Muscle layer of duodenum (tissue), 2 donors: ENCODE results near the gene SCO2.

ENCODE experiments used
- H3K27ac ChIP-seq: one replicate; pipeline ENCODE4 v1.7.0; 2013; ENCODE audit warnings: mild to moderate bottlenecking, low read length
- H3K27me3 ChIP-seq: one replicate; pipeline ENCODE4 v1.7.0; 2013; ENCODE audit warnings: low read depth, mild to moderate bottlenecking, control low read depth, low read length
- H3K36me3 ChIP-seq, 2 donors: one replicate each; pipeline ENCODE4 v1.7.0; 2013; ENCODE audit warnings: low read length in 2 of 2, control low read depth in 1 of 2, mild to moderate bottlenecking in 1 of 2; ENCODE audit not compliant: insufficient read depth in 2 of 2, control insufficient read depth in 1 of 2
- H3K4me1 ChIP-seq, 2 donors: one replicate each; pipeline ENCODE4 v1.7.0; 2013; ENCODE audit warnings: low read length in 2 of 2, mild to moderate bottlenecking in 2 of 2, control low read depth in 1 of 2, moderate library complexity in 1 of 2; ENCODE audit not compliant: insufficient read depth in 2 of 2, control insufficient read depth in 1 of 2
- H3K4me3 ChIP-seq, 2 donors: one replicate each; pipeline ENCODE4 v1.7.0; 2013; ENCODE audit warnings: low read length in 2 of 2, low read depth in 1 of 2, mild to moderate bottlenecking in 1 of 2
- H3K9me3 ChIP-seq, 2 donors: one replicate each; pipeline ENCODE4 v1.7.0; 2013; ENCODE audit warnings: low read length in 2 of 2, control low read depth in 1 of 2, mild to moderate bottlenecking in 1 of 2; ENCODE audit not compliant: control insufficient read depth in 1 of 2
- donor health status: healthy.

SCO2 gene

GRCh38 chr22:50502096-50502495 lies 23.3 kb downstream of the SCO2 start:
- Histone ChIP-seq H3K27ac (no peak overlapping the region), H3K9me3 (no peaks in the 10 kb centered on the region), H3K4me1 (peaks cover 0 to 16% of the 10 kb centered on the region in 2 donors), H3K36me3 (peaks cover 0 to 23% of the 10 kb centered on the region in 2 donors), H3K27me3 (no peaks in the 10 kb centered on the region), H3K4me3 (no peak overlapping the region)

- Histone ChIP-seq H3K9me3 (no peaks in the 10 kb centered on the region), H3K27ac (no peak overlapping the region), H3K27me3 (no peaks in the 10 kb centered on the region)
These were observed 24.9 kb downstream of the SCO2 start for GRCh38 chr22:50500452-50500851.

GRCh38 chr22:50498322-50498890 lies 27.0 kb downstream of the SCO2 start:
- no peaks in the 10 kb centered on the region for H3K27me3 ChIP-seq
- H3K27ac ChIP-seq = no peak overlapping the region
- peaks cover 0 to 3% of the 10 kb centered on the region in 2 donors for H3K4me1 ChIP-seq
- H3K9me3 ChIP-seq = no peaks in the 10 kb centered on the region
- H3K36me3 ChIP-seq = peaks cover 0 to 9% of the 10 kb centered on the region in 2 donors
- no peak overlapping the region for H3K4me3 ChIP-seq

More at GRCh38 chr22:50500452-50500851, 24.9 kb downstream of the SCO2 start:
- Histone ChIP-seq H3K36me3 (peaks cover 0 to 22% of the 10 kb centered on the region in 2 donors), H3K4me3 (no peak overlapping the region), H3K4me1 (peaks cover 0 to 3% of the 10 kb centered on the region in 2 donors)

- H3K9me3 ChIP-seq = no peaks in the 10 kb centered on the region
- H3K4me1 ChIP-seq = peaks cover 0 to 3% of the 10 kb centered on the region in 2 donors
- H3K36me3 ChIP-seq = no peaks in the 10 kb centered on the region
- H3K27me3 ChIP-seq = no peaks in the 10 kb centered on the region
- H3K4me3 ChIP-seq = no peak overlapping the region
- no peak overlapping the region for H3K27ac ChIP-seq
These were observed 28.3 kb downstream of the SCO2 start for GRCh38 chr22:50497093-50497492.

GRCh38 chr22:50490531-50491308 lies 34.7 kb downstream of the SCO2 start:
- H3K4me3 ChIP-seq = no peak overlapping the region
- H3K27me3 ChIP-seq = no peaks in the 10 kb centered on the region
- H3K9me3 ChIP-seq = no peaks in the 10 kb centered on the region
- no peak overlapping the region for H3K27ac ChIP-seq
- no peaks in the 10 kb centered on the region for H3K4me1 ChIP-seq
- H3K36me3 ChIP-seq = no peaks in the 10 kb centered on the region

GRCh38 chr22:50489363-50490243 lies 35.8 kb downstream of the SCO2 start:
- Histone ChIP-seq H3K9me3 (no peaks in the 10 kb centered on the region), H3K4me1 (no peaks in the 10 kb centered on the region), H3K27ac (no peak overlapping the region), H3K27me3 (no peaks in the 10 kb centered on the region), H3K4me3 (no peak overlapping the region), H3K36me3 (no peaks in the 10 kb centered on the region)

GRCh38 chr22:50488886-50489285 lies 36.5 kb downstream of the SCO2 start:
- Histone ChIP-seq H3K4me3 (no peak overlapping the region), H3K27me3 (no peaks in the 10 kb centered on the region), H3K27ac (no peak overlapping the region)

GRCh38 chr22:50488006-50488677 lies 37.3 kb downstream of the SCO2 start:
- no peaks in the 10 kb centered on the region for H3K36me3 ChIP-seq
- no peaks in the 10 kb centered on the region for H3K9me3 ChIP-seq
- H3K27me3 ChIP-seq = no peaks in the 10 kb centered on the region
- no peak overlapping the region for H3K4me3 ChIP-seq
- H3K4me1 ChIP-seq = no peaks in the 10 kb centered on the region
- no peak overlapping the region for H3K27ac ChIP-seq

More at GRCh38 chr22:50488886-50489285, 36.5 kb downstream of the SCO2 start:
- no peaks in the 10 kb centered on the region for H3K4me1 ChIP-seq
- no peaks in the 10 kb centered on the region for H3K9me3 ChIP-seq
- H3K36me3 ChIP-seq = no peaks in the 10 kb centered on the region

GRCh38 chr22:50487290-50488005 lies 38.0 kb downstream of the SCO2 start:
- Histone ChIP-seq H3K27ac (no peak overlapping the region), H3K36me3 (no peaks in the 10 kb centered on the region), H3K9me3 (no peaks in the 10 kb centered on the region), H3K4me3 (no peak overlapping the region), H3K4me1 (no peaks in the 10 kb centered on the region), H3K27me3 (no peaks in the 10 kb centered on the region)

GRCh38 chr22:50486561-50487289 lies 38.7 kb downstream of the SCO2 start, which contains the start of gene MIOX:
Gene MIOX (plus strand): TSS chr22:50486859. CDS start chr22:50486898, 39 bp downstream.
- no peaks in the 10 kb centered on the region for H3K9me3 ChIP-seq
- H3K27me3 ChIP-seq = peaks cover 5% of the 10 kb centered on the region

More at GRCh38 chr22:50486561-50487289, 38.7 kb downstream of the SCO2 start, which contains the start of gene MIOX:
- Histone ChIP-seq H3K4me1 (peaks cover 0 to 5% of the 10 kb centered on the region in 2 donors), H3K27ac (no peak within 1 kb of the TSS), H3K36me3 (no peaks in the 10 kb centered on the region), H3K4me3 (no peak within 1 kb of the TSS)
